Epidermal melanocyte (primary cell): Measurements from ENCODE around the gene PTPN9.

Source experiments
- DNase-seq: peaks from one replicate; pipeline ENCODE4 v3.0.0; 2011; ENCODE audit warnings: low spot score; ENCODE audit not compliant: insufficient read length

PTPN9 gene

GRCh38 chr15:75425966-75426500 is 153.1 kb downstream of the PTPN9 start:
- no peak for DNase-seq

GRCh38 chr15:75422554-75422953 is 156.6 kb downstream of the PTPN9 start:
- DNase-seq: no peak

- DNase-seq: no peak
Measured at GRCh38 chr15:75420698-75421097, 158.4 kb downstream of the PTPN9 start.

GRCh38 chr15:75416584-75416983 is 162.5 kb downstream of the PTPN9 start:
- DNase-seq: no peak
